GM03348 (cell line): ENCODE results near the gene ABHD5.

Source experiments
- DNase-seq: peaks from one replicate; pipeline ENCODE4 v3.0.0; 2012; ENCODE audit warnings: low spot score

ABHD5 gene

DNA sequence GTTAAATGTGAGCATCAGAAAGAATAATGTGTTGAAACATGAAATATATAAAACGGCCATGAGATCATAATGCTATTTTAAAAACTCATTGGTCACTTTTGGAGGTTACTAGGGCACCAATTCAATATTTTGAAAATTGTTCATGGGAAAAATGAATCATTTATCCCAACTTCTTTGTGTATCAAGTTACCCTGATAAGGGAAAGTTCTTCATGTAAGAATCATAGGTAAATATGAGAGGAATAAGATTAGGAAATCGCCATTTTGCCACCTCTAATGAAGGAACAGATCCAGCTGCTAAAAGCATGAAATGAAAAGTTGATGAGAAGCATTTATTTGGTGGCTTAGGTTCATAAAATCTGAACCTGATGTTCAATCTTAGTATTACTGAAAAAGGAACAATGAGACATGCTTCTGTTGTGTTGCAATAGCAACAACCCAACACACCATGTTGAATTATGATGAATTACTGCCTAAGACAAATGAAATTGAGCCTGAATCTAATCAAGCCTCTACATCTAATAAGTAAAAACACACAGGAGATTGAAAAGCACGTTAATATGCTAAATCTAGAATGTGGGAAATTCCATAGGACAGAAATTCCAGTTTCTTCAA lies 32.5 kb downstream of the ABHD5 start:
- no peak for DNase-seq

DNA sequence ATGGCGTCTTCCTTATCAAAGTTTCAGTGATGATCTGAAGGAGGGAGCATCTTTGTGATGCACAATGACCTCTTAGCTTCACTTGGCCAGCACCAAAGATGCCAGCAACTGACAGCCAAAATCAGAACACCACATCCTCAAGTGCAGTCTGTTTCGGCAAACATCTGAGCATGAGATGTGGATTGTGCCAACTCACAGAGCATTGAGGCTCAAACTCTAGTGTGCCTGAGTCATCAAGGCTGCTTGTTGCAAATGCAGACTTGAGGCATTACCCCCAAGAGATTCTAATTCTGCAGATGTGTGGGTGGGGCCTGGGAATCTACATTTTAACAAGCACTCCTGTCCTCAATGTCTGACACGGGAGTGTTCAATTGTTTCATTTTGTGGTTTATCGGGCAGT lies 35.8 kb downstream of the ABHD5 start:
- DNase-seq = peak; percentile 54

DNA sequence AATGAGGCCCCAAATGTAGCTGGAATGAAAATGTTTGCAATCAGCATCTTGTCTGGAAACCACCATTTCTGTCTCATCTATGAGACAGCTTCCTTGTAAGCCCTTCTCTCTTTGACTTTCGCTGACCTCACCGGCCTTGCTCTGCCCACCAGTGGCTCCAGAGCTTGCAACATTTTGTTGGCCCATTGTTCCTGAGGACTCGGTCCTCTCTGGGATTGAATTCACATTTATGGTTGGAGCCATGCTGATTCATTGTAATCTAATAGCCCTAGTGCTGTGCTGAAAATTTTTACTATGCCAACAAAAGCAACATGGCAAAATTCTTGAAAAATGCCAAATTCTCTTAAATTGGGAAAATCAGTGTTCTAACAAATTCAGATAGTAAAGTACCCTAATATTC lies 37.2 kb downstream of the ABHD5 start:
- DNase-seq = peak; percentile 16

DNA sequence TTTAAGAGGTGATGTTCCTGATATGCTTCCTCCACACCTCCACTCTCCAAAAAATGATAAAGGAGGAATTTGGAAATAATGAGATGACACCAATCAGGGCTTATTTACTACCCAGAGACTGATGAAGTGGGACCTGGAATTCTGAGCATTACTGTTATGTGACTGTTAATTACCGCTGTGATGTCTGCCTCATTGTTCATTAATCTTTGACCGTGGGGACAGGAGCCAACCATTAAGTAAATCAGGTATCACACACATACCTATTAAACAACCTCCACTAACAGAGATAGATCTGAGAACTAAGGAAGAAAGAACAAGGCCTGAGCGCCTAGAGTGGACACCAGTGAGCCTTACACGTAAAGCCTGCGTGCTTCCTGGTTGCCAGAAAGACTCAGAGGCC lies 37.7 kb downstream of the ABHD5 start:
- no peak for DNase-seq

DNA sequence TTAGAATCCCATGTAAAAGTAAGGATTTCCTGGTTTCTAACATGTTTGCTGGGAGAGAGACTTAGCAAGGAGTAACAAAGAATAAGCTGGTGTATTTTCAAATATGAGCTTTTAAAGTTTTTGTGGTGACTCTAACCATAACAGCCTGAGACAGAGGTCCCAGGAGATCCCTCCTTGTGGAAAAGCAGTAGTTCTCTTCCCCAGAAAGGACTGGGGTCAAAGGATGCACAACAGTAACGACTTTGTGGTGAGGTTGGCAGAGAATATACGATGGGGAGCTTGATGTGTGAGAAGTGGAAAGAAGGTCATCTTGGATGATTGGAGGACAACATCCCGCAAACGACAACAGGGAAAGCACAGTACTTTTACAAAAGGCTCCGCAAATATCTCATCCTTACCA lies 38.2 kb downstream of the ABHD5 start:
- DNase-seq = no peak

DNA sequence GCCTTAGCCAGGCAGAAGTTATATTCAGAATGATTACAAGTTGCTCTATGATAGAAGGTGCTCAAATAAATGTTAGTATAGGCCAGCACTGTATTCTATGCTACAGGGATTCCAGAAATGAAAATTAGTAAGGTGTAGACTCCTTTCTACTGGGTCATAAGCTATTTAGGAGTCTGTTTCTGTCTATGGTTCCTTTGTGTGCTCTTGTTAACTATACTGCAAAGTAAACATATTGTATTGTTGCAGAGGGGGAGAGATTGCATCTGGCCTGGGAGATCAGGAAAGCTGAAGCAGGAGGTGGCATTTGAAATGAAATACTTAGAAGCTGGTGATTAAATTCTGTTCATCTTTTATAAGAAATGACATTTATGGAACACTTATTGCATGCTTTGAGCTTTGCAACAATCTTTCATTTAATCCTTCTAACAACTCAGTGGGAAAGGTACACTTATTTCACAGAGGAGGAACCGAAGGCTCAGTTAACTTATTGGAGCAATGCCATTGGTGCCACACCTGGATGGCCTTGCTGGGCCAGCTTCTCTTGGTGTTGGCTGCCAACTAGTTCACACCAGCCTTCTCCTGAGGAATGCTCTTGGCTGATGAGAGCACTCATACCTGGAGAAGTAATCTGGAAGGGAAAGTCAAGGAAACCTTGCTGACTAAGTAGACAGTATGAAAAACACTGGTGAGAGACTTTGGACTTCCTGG lies 39.1 kb downstream of the ABHD5 start:
- DNase-seq = no peak

DNA sequence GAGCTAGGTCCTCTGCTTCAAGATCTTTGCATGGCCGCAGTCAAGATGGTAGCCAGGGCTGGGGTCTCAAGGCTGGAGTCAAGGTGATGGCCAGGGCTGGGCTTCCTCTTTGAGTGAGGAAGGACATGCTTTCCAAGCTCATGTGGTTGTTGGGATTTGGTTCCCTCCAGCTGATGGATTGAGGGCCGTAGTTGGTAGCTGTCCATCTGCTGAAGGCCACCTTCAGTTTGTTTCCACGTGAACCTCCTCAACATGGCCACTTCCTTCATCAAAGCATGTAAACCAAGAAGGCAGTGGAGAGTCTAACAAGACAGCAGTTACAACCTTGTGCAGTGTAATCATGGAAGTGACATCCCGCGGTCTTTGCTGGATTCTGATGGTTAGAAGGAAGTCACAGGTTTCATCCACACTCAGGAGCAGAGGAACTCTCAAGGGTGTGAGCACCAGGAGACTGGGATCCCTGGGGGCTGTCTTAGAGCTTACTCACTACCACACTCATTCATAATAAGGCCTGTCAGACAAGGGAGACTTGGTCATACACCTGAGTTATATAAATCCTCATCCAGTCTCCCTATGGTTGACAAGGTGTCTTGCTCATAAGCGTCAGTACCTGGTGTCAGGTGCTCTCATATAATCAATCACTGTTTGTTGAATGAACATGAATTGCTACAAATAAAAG lies 42.1 kb downstream of the ABHD5 start:
- DNase-seq = peak; percentile 16

DNA sequence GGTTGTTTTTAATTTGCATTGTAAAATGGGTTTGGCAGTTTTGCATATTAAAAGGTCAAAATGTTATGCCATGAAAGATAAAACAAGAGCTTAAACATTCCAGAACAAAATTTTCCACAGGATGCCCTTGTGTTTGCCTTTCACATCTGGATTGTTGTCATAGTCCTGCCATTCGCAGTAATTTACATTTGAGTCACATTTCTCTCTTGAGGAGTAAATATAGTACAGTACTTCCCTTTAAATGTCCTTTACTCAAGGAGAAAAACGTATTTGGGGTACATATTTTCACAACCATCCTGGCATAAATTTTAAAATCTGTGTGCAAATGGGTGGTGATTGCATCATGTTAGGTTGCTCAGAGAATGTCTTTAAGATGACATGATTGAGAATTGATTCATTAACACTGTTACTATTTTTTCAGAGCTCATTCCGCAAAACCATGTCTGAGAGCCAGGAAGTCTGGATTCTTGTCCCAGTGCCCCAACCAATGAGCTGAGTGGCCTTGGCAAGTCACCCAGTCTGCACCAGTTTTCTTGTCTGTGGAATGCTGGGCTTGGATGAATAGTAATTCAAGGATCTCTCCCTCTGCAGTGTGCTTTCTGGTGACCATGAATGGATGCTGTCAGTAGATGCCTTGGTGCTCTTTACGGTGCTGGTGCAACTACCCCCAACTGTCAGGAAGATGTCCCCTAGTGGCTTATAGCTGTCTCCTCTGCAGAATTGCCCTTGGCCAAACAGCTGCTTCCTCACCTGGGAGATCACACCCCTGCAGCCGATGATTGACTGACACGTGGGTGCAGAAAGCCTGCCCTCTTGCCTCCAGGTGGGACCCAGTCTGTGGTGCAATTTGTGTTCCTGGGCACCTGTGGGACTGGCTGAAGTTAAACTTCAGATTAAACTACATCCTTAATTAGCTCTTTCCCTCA lies 43.0 kb downstream of the ABHD5 start:
- DNase-seq = peak; percentile 88

DNA sequence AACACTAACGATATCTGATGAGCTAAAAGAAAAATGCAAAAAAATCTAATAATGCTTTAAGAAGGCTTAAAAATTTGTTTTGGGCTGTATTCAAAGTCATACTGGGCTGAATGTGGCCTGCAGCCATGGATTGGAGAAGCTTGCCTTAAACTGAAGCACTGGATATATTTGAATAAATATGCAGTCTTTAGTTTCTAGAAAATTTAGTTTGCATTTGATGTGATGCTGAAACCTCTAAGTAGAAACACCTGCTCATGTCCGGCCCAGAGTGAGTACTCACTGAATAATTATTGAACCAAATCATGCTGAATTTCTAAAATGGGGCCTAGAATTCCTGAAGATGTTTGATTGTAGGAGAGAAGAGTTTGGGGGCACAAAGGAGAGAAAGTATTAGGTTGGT lies 43.9 kb downstream of the ABHD5 start:
- DNase-seq = no peak

DNA sequence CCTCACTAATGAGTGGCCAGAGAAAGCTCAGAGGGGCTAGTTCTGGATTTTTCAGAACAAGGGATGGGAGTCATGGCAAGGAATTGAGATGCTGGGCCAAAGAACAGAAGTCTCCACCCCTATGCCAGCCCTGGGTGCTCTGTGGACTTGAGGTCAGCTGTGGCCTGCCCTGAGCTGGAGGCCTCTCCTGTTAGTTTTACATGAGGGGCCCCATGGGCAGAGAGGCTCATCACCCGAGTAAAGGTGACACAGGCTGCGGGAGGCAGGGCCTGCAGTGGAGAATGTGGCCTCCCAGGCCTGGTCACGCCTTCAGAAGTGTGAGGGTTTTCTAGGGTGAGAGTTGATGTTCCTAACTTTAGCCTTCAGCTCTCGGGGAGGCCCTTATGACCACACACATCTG lies 44.9 kb downstream of the ABHD5 start:
- DNase-seq = no peak

DNA sequence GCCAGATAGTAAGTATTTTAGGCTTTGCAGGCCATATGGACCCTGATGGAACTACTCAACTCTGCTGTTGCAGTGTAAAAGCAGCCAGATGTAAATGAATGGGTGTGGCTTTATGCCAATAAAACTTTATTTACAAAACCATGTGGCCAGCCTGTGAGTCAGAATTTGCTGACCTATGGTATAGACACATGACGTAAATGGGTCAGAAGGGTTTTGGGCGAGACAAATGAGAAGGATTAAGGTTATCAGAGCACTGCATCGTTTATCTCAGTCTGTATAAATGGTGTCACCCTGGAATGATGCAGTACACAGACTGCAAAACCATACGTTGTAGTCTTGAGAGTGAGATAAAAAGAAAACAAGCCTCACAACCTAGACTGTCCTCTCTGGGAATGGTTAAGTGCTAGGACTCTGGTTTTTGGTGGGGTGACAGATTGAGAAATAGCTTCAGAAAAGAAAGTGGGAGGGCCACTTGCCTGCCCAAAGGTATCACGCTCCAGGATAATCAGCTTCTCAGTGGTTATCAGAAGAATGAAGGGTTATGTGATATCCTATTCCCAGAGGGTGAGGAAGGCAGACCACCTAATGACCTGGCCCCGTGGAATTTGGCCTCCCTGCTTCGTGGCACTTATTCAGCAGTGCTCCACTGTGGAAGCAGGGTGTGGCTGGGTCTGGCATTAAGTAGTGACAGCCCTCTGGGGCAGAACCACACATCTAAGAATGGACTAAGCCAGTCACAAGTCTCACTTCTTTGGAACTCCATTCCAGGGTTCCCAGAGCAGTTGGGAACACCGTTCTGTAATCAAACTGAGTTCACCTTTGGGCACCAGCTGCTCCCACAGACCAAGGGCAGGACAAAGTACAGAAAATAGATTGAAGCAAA lies 46.1 kb downstream of the ABHD5 start:
- DNase-seq = no peak

DNA sequence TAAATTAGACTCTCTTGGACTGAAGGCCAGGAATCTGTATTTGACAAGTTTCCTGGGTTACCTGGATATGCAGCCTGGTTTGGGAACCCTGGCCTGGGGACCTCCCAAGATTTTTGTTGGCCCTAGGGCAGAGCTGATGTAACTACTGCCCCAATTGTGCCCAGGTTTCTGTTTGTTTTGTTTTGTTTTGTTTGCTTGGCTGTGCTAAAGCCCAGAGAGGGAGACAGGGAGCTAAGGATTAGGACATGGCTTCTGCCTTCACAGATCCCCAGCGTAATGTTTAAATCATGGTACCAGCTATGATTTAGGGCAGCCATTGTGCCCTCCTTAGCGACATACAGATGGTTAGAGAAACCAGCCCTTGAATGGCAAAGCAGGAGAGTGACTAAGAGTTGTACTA lies 47.6 kb downstream of the ABHD5 start:
- no peak for DNase-seq

DNA sequence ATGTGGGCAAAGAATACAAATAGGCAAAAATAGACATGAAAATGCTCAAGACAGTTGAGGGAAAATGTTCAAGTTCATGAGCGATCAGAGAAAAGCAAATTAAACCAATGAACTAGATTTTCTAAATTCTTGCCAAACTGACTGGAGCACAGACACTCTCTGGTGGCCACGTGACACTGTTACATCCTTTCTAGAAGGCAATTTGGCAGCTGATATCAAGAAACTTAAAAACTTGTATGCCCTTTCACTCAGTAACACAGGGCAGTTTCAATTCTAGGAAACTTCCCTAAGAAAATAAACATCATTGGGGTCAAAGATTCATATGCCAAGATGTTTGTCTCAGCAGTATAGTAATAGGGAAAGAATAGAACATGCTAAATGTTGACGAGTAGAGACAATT lies 52.2 kb downstream of the ABHD5 start:
- peak; percentile 45 for DNase-seq

DNA sequence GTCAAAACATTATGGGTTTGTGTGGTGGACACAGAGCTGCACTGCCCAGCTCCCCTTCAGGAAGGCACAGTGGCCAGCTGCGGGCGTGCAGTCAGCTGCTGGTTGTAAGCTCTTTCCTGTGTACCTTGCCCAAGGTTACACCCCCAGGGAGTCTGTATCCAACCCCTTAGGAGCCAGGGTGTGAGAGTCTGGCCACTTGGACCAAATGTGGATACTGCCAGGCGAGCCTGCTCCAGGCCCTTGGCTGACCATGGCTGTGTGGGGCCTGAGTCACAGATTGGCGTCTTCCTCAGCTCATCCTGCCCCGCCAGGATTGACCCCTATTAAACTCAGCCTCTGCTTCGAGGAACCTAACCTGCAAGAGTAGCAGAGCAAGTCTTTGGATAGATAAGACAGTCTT lies 56.9 kb downstream of the ABHD5 start:
- DNase-seq = peak; percentile 45

DNA sequence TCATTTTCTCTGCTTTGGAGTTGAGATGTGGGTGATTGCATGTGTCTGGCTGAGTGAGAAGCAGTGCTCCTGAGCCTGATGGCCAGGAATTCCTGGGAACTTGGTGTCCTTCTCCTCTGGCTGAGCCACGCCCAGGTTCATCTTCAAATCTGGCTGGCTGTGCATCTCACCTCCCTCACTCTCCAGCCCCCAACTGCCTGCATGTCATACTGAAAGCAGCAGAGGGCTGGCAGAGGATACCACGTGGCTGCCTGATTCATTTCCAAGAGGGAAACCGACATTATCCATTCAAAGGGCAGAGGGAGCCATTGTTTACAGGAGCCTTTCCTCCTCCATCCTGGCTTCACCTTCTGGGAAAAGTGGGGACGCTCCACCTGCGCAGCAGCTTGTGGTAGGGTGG lies 57.4 kb downstream of the ABHD5 start:
- peak; percentile 54 for DNase-seq

DNA sequence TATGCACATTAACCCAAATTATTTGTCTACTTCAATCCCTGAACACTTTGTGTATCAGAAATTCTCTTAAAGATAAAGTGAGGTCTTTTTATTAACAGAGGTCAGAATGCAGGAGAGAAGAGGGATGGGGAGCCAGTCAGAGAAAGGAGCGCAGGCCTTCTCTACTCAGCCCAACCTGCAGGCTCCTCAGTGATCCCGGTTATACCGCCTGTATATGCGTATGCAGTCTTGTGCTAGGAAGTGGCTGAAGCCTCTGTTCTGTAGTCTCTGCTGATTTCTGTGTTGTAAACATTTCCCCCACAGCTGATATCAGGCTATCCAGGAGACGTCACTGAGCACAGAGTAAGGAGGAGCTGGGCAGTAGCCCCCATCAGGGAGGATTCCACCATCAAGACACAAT lies 57.9 kb downstream of the ABHD5 start:
- no peak for DNase-seq

DNA sequence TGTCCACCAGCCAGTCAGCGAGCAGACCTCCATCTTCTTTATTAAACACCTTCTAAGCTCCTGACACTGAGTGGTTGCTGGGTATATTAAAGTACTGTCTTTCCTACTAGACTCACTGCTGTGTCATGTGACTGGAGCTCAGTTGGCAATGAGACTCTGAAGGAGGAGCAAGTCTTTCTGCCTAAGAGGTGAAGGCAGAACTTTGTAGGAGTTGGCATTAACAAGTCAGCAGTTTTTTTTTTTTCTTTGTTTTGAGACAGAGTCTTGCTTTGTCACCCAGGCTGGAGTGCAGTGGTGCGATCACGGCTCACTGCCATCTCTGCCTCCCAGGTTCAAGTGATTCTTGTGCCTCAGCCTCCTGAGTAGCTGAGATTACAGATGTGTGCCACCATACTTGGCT lies 62.2 kb downstream of the ABHD5 start:
- no peak for DNase-seq

DNA sequence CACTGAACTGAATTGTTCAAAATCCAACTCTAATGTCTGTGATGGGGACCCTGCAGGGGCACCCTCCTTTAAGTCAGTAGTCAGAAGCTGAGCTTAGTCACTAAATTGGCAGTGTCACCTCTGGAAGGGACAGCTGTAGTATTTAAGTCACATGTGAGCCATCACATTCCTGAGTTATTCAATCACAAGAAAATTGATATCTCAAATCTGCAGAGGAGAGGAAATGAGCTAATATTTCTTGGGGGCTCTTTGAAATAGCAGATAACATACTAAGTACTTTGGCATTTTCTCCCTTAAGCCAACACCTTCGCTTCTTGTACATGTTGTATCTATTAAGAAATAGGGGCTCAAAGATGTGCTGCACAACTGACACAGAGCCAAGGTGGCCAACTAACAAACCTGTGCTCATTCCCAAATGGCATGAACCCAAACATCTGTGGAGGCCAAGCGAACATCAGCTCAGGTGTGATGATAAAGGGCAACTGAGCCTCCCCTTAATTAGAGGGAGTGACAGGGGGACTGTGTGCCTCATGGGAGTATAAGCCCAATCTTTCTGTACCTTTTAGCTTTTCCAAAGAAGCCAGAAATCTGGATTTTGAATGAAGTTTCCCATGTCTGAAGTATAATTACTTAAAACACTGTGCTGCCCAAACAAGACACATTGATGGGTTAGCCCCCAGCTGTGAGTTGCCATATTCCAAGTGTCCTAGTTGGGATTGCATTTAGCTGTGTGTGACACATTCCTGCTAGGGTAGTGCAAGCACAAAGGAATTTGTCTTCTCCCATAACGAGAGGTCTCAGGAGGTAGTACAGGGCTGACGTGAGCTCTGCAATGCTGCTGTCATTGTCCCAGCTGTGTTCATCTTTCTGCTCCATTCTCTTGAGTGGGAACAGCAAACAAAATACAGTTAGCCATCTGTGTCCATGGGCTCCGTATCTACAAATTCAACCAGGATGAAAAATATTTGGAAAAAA lies 63.3 kb downstream of the ABHD5 start:
- peak; percentile 39 for DNase-seq

DNA sequence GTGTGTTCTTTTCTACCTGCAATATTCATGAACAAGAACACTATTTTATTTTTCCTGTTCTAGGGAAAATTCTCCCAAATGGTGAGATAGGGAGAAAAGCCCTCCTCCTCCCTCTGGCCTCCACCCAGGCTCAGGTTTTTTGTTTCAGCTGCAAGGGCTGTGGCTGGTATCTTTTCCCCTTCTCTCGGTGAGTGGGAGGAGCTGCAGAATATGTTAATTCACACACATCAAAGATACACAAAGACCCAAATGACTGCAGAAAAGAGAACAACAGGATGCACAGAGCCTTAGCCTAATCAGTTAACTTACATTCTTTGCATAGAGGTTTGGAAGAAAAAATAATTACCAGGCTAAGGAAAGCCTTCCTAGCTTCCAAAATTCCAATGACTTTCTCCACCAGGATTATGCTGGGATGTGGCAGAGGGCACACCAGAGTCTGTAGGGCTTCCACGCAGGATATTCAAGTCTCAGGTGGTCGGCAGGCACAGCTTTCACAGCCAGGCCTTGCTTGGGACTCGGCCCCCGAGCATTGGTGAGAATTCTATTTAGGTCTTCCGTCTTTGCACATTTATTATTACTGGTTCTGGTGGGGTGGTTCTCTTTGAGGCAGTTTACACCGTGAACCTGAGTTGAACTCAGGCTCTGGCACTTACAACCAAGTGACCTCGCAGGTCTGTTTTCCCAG lies 64.9 kb downstream of the ABHD5 start:
- no peak for DNase-seq
